Uterus (tissue), 2 donors: ENCODE measurements around the gene TIPARP.

Source experiments
- CTCF ChIP-seq, 4 experiments: fragments of 200-600 bp in 2 of 4; fragments of 450-650 bp in 2 of 4; sonication (generic) in 2 of 4; IDR thresholded peaks; one replicate each; pipeline ENCODE4 v1.5.1; 2016 to 2019; ENCODE audit warnings: antibody characterized with exemption in 4 of 4, mild to moderate bottlenecking in 2 of 4, moderate library complexity in 1 of 4
- POLR2A ChIP-seq, 2 donors: fragments of 450-650 bp; IDR thresholded peaks; one replicate each; pipeline ENCODE4 v1.6.1; 2016; ENCODE audit warnings: antibody characterized with exemption in 2 of 2, mild to moderate bottlenecking in 1 of 2, moderate library complexity in 1 of 2

- TF ChIP-seq CTCF (IDR thresholded peaks at IDR 0.05): no peak
- TF ChIP-seq POLR2A (IDR thresholded peaks at IDR 0.05): no peak
Measured at GRCh38 chr3:156666073-156666472, 8.3 kb upstream of the TIPARP start.
